GM18499 (cell line): ENCODE results near the gene SCN10A.

ENCODE experiments used
- ATAC-seq: cut with Tn5 transposase; IDR thresholded peaks from one replicate; pipeline ENCODE4 v1.9.1; 2021; ENCODE audit warnings: moderate number of reproducible peaks; ENCODE audit not compliant: insufficient read depth, unreplicated experiment

SCN10A gene

DNA sequence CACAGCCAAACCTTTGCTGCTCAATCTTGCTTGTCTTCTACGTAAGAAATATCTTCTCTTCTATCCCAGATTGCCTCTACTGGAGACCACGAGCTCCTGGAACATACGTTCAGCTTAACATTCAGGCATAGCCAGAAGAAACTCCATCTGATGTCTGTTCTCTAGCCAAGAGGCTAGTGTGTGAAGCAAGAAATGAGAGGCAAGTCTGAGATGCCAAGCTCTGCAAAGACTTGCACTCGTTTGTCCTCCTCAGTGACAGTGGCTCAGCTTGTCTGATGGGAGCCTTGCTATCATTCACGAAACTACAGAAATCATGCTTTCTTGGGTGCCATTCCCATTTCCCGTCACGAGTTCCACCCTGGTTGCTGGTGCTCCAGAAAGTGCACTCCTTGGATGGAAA lies at the start of gene SCN10A:
Gene SCN10A, minus strand, starts transcription at position 192 of the 400 bp plus-strand sequence. CDS start 22,207 bp downstream, outside the sequence.
- ATAC-seq = no peak

DNA sequence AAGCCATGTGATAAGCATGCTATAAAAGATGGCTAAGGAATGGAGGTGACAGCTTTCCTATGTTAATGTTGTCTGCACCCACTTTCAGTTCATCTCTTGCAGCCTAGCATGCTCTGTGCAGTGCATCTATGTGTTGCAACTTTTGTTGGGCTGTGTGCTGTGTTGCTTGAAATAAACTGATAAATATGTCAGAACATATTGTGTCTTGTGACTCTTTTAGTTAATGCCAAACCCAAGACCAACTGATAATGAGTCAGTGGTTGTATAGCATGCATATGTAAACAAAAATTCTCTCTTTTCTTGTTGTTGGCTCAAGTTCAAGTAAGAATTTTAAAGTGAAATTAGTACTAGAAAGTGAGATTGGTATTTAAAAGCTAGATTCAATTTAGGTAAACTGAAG lies 37.0 kb upstream of the SCN10A start:
- no peak for ATAC-seq

DNA sequence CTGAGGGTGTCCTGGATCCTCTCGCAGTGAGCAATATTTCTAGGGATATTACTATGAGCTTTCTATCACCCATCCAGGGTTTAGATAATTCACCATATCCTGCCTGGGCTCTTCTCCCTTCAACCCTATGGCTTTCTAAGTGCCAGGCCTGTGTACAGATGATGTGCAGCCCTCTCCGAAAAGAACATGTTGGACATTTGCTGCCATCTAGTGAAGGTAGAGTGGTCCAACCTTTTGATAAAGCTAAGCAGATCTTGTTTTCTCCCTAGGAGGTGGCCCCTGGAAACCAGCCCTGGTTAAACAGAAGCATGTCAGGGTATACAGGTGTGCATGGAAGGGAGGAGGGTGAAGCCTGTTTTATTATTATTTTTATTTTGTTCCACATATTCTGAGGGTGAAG lies 27.9 kb upstream of the SCN10A start:
- ATAC-seq = no peak

DNA sequence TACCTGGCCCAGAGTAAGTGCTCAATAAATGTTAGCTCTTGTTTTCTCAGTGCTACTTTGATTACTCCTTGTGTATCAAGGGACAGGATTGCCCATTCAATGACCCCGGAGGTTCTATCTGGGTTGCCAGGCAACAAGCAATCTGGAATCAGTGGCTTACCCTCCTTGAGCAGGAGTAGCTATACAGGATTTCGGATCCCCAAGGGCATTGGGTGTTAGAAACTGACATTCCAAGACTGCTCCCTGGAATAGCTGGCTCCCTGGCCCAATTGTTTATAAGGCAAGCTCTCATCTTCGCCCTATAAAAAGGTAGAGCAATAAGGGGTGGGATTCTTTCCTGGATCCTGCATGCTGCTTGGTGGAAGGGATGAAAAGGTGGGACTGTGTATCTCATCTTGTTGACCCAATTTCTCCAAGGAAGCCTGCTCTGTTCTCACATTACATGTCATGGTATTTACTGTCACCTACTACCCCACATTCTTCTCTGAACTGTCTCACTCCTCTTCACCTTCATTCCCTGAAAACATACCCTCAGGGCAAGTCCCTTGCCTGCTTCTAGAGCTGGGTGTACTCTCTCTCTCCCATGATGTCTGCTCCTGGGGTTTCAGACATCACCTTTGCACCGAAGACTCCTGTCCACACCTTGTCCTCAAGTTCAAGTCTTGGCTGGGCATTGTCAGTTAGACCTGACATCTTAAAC lies 26.4 kb upstream of the SCN10A start:
- ATAC-seq = no peak

DNA sequence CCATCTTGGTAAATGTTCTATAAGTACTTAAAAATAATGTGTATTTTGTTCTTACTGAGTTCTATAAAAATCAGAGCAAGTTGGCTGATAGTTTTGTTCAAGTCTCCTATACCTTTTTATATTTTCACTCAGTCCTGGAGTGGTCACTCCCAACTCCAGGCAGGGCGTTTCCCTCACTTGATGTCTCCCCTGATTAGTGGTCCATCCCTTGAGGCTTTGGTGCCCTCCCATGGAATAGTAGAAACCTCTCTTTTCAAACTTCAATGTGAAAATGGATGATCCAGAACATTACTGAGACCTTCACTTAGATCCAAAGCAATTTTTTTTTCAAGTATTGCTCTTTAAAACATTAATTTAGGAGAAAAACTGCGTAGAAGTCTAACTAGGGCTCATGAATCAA lies 25.0 kb upstream of the SCN10A start:
- ATAC-seq = no peak

DNA sequence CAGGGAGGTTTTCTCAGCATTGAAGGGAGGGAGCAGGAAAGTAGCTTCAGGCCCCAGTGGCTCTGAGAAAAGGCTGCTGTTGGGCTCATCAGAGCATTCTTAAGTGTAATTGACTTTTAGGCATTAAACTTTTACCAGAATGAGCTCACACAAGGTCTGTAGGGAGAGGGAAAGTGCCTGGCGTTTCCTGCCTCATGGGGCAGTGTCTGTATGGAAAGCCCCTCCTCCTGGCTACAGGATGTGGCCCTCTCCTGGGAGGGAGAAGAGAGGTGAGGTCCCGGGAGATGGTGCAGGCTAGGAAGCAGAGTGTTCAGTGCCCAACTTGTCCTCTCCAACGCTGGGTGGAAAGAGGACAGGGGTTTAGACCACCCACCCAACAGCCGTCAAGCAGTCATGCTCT lies 21.3 kb upstream of the SCN10A start:
- ATAC-seq = no peak

DNA sequence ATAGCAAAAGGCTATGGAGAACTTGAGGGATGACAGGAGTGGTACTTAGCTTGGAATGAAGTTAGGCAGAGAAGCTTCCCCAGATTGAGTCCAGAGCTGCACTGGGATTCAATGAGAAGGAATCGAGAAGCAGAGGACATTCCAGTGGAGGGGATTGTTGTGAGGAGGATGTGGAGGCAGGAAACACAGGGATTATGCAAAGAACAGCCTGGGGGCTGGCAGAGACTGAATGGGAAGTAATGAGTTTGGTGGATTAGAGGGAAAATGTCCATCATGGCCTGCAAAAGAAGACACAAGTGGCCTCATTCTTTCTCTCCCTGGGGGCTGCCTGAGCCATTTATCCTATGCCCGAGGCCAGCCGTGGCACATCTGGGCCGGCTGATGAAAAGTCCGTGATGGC lies 20.5 kb upstream of the SCN10A start:
- ATAC-seq = no peak

DNA sequence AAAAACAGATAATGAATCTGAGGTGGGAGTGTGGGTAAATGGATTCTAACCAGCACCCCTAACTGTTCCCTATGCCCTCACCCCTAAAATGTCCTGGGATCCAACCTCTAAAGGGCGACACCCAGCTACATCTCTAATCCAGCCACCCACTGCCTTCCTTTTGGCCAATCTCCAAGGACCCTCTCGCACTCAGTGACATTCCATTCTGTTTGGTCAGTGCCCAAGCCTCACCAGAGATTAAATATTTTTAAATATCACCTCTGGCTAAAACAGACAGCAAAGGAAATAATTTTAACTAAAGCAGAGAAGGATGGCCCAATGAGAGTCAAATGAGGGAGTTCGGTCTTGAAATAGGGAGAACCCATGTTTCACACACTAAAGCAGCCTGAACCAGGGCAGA lies 19.9 kb upstream of the SCN10A start:
- ATAC-seq = no peak

DNA sequence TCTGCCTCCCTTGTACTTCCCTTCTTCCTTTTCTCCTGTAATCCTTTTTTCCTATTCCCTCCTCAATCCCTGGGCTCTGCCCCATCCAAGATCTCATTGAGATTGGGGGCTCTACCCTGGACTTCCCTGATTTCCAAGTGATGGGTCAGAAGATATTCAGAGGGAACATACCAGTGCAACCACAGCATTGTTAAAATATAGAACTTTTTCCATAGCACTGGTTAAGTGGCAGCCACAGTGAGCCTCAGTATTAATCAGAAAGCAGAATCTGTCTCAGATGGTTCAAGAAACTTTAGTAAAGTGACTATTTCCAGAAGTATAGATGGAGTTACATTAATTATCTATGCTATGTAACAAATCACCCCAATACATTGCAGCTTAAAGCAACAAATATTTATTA lies 18.7 kb upstream of the SCN10A start:
- no peak for ATAC-seq

DNA sequence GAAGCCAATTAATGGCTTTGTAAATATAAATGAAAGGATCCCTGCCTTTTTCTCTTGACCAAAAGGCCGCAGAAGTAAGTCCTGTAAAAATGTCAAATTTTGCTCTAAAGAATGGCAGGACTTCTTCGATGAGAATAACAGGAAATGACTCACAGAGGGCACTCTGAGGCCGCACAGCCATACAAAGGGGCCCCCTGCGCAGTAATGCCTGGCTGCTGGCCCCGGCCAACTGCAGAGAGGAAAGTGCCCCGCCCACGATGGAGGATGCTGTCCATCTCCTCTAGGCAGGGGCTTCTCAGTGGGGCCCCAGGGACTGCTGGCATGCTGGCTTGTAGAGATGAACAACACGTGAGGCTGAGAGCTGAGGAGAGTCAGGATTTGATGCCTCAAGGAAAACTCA lies 18.1 kb upstream of the SCN10A start:
- ATAC-seq = no peak

DNA sequence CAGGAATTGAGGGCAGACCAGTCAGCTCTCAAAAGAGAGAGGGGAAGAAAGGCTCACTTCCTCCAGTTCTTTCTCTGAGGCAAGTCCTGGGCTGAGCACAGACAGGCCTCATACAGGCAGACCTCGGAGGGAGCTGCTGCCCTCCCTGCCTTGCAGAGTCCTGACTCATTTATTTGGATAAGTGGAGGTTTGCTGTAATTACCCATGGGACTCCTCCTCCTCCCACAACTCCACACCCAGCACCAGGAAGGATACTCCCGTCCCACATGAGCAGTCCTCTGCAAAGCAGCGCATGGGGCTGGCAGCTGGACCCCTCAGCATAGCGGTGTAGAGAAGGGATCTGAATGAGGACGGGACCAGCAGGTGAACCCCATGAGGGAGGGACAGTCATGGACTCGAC lies 13.4 kb upstream of the SCN10A start:
- ATAC-seq = no peak

DNA sequence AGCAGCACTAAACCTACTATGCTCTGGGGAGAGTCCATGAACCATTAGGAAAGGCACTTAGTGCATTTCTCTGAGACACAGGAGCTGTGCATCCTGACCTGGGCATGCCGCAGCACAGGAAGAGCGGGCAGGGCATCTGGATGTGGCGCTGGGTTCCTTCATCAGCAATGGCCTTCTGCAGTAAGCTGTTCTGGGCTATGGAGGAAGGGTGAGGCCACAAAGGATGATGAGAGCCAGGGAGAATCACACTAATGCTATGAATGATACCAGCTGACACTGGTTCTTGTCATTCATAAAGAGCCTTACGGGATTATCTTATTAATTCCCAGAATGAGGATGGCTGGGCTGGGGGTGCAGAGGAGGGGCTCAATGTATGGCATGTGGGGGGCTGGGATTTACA lies 12.7 kb upstream of the SCN10A start:
- ATAC-seq = no peak

DNA sequence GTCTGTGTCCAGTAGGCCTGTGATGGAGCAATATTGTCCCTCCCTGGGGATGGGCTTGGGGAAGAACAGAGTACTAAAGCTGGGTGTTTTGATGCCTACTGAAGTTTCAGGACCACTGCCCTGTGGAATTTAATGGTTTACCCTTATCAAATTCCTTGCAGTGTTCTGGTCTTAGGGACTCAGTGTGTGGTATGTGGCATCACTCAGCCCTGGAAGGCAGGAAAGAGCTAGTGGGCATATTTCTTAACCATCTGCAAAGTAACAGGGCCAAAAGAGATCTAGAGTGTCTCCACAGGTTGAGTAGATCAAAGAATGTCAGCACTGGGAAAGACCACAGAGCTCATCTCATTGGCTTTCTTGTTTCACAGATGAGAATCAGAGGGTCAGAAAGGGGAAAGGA lies 11.8 kb upstream of the SCN10A start:
- ATAC-seq = no peak

DNA sequence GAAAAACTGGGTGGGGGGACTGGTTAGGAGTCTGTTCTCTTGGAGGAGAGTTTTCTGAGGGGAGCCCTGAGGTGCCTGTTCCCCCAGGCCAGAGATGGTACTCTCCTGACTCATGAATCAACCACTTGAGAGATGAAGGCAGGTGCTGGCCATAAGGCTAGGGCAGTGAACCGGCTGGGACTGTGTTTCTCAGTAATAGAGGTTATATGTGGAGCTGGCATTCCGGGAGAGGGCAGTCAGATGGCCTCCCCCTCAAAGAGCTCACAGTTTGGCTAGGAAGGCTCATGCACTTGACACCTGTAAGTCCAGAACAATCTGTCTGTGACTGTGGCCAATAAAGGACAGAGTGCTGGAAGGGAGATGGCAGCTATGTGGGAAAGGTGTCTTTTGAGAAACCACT lies 10.0 kb upstream of the SCN10A start:
- no peak for ATAC-seq

DNA sequence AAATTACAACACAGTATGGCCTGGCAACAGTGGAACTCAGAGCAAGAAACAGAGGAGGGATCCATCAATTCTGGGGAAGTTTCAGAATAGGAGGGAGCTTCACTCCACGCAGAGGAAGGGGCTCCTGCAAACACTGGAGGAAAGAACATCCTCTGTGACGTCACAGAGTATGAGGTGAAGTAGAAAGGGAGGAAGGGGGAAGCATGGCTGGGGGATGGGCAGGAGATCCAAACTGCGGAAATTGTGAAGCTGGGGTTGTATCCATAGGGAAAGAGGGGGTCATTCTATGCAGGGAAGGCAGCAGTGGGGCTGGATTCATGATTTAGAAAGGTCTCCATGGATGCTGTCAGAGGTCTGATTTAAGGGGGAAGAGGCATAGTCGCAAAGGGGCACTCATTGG lies 8.3 kb upstream of the SCN10A start:
- no peak for ATAC-seq

DNA sequence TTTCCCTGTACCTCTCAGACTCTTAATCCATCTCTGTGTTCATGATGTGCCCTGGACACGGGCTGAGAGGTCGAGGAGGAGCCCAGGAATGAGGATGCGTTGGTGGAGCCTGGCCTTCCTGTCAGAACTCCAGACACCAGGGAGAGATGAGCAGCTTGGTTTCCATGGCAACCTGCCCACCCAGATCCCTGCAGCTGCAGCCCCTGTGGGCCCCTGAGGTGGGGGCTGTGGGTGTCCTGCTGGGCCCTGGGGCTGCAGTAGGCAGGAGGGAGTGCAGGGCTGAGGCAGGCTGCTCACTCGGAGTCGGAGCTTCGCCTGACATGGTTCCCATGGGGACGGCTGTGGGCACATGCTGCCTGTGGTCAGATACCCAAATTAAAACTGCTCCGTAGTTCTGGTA lies 7.7 kb upstream of the SCN10A start:
- no peak for ATAC-seq

DNA sequence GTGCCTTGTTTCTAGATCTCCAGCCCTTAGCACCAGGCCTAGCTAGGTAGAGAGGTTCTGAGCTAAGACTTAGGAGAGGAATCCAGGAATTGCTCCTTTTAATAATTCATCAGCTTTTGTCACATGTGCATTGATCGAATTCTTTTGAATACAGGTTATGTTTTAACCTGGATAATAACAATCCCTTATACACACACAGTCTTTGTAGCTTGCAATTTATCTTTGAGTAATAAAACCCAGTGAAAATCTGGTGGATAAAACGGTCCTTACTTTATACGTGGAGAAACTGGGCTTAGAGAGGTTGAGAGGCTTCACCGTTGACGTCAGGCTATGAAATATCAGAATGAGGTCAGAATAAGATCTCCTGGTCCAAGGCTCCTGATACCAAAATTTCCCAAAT lies 7.2 kb upstream of the SCN10A start:
- no peak for ATAC-seq

DNA sequence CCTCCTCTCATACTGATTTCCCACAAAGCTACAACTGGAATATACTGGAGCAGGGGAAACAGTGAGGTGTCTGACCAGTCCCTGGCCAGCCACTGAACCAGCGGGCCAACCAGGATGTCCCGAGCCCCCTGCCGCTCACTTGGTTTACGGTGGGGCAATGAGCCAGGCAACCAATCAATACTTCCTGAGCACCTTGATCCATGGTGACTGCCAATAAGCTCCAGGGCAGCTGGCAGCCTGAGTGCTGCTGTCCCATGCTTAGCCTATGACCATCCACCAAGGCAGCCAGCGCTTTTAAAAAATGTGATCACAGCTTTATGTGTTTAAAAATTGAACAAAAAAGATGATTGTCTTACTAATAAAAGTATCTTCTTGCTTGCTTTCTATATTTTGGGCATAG lies 4.2 kb downstream of the SCN10A start:
- no peak for ATAC-seq

DNA sequence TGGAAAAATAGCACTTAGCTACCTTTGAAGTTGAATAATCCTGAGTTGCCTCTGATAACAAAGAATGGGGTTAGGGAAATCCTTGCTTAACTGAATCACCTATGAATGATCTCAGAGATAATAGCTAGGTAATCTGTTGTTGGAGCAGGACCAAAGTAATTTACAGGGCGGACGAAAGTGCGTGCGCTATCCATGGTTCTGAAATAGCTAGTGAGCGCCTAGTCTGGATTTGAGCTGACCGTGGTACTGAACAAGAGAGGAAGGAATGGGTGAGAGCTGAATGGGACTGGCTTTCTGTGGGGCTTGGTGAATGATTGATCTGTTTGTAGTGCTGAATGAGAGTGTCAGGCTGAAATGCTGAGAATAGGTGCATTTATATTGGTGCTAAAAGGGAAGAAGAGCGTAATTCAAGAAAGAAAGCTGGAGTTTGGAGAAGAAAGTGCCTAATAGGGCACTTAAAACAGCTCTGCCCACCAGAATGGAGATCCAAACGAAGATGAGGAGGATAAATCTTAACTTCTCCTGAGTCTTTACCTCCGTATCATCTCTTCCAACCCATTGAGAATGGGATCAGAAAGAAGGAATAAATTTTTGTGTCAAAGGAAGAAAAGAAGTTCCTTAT lies 10.1 kb downstream of the SCN10A start:
- ATAC-seq = no peak

DNA sequence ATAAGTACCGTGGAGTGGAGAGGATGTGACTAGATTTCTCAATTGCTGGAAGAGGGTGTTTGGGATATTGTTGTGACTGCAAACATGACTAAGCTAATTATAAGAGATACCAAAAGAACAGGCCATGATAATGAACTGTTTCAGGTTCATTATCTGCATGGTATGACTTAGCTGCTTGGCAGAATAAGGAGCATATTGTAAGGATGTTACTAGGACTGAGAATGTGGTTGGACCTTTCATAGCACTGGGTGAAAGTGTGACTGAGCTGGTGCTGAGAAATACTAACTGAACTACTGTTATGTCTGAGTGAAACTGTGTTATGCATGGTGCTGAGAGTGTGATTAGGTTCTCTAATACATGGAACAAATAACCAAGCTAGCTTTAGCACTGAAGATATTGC lies 11.0 kb downstream of the SCN10A start:
- ATAC-seq = no peak

DNA sequence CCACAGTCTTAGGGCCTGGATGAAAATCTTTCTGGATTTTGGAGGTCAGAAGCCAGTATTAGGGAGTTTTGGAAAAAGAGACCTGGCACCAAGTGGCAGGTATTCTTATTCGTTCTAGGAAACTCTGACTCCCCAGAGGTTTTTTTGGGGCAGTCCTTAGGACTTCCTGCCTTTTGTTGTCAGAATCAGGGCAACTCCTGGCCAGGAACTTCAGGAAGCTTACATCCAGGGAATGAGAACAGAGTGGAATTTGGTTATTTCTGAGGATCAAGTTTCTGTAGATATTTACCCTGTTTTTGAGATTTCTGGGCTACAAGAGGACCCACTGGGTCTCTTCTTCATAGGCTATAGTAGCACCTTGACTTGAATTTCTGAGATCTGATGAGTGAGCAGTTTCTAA lies 15.5 kb downstream of the SCN10A start:
- ATAC-seq = no peak

DNA sequence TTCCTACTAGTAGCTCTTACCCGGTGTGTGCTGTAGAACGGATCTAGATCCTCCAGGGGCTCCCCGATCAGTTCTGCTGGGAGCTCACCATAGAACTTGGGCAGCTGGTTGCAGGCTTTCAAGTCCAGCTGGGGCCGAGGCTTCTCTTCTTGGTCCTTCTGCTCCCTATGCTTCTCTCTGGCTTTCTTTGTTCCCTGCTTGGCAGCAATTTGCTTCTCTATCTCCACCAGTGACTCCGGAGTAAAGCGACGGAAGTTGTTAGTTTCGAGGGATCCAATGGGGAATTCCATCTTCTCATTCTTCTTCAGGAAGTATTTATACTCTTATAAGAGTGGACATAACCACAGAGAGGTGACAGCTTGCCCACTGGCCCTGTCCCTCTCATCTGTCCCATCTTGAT lies 22.3 kb downstream of the SCN10A start:
- ATAC-seq = no peak
